ENCODE measurements around the gene CD22. TPM values are rescaled to one million over a fixed set of nuclear protein-coding genes. Genes with fewer than 3 reads are reported as not detected.

Gene CD22
- total and polyA plus RNA-seq, 2 of the 13 experiments (the other 11 are each of a cell fraction or from before 2014, with no cell fraction given) = 0.71 to 1.7 TPM

DNA sequence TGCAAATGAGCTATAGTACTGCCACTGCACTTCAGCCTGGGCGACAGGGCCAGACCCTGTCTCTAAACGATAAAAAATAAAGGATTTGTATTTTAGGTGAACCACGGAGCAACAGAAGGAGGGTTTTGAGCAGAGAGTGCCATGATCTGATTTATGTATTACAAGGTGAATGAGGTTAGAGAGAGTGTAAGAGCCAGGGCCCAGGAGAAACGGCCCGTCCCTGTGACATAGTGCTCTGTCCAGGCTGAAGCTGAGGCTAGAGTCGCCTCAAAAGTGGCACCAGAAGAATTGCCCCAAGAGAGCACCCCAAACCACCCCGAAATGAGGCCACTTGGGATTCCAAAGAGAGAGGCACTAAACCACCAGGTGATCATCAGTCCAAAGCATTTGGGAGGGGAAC lies 20.1 kb upstream of the CD22 start:
- BruUV-seq (replicated peaks) = no TSS peak
- Histone ChIP-seq H2AFZ (ENCODE audit: low read length) (no peak overlapping the region), H3K4me3 (replicated peaks in 1 of 3; ENCODE audit: insufficient read depth in 1 of 3, low read depth in 2 of 3, low read length in 3 of 3) (no peak overlapping the region)

More for the DNA sequence above, 20.1 kb upstream of the CD22 start:
- no peaks in the 10 kb centered on the region for H3K36me3 ChIP-seq (replicated peaks in 1 of 2; ENCODE audit: control insufficient read depth in 1 of 2, insufficient read depth in 2 of 2, low read length in 2 of 2)
- H3K27ac ChIP-seq (ENCODE audit: extremely low read length, insufficient read depth, low read length) = peak overlapping the region; percentile 61
- H3K4me2 ChIP-seq (ENCODE audit: low read depth, low read length) = peak overlapping the region; percentile 48
- ChIA-PET CTCF (ENCODE audit: low intra/inter-chr PET ratio, low total read pairs) (no interaction called here), POLR2A (interaction anchor here (0.9 to 3.7 kb wide), 5 partner anchors 8 to 41 kb away, joined by 3 to 16 read pairs (median 4); partner anchors contain the start of gene HAMP)
- FAIRE-seq (no peak), DNase-seq (ENCODE audit: low spot score) (no peak), ATAC-seq (no peak)
- H3K9me3 ChIP-seq (ENCODE audit: low read length) = no peaks in the 10 kb centered on the region
- intact Hi-C loops (cut with micrococcal nuclease; ENCODE audit: unreplicated experiment) = no loop called here
- 0 out of 2 replicates have a peak, but pooled peaks have one; percentile 27 for TF ChIP-seq ARNTL (CRISPR knock-in tag; IDR thresholded peaks at IDR 0.05)
- TF ChIP-seq, protein P1, sequence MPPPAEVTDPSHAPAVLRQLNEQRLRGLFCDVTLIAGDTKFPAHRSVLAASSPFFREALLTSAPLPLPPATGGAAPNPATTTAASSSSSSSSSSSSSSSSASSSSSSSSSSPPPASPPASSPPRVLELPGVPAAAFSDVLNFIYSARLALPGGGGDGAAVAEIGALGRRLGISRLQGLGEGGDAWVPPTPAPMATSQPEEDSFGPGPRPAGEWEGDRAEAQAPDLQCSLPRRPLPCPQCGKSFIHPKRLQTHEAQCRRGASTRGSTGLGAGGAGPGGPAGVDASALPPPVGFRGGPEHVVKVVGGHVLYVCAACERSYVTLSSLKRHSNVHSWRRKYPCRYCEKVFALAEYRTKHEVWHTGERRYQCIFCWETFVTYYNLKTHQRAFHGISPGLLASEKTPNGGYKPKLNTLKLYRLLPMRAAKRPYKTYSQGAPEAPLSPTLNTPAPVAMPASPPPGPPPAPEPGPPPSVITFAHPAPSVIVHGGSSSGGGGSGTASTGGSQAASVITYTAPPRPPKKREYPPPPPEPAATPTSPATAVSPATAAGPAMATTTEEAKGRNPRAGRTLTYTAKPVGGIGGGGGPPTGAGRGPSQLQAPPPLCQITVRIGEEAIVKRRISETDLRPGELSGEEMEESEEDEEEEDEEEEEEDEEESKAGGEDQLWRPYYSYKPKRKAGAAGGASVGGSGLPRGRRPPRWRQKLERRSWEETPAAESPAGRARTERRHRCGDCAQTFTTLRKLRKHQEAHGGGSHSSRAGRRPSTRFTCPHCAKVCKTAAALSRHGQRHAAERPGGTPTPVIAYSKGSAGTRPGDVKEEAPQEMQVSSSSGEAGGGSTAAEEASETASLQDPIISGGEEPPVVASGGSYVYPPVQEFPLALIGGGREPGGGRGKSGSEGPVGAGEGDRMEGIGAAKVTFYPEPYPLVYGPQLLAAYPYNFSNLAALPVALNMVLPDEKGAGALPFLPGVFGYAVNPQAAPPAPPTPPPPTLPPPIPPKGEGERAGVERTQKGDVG (CRISPR knock-in tag; IDR thresholded peaks at IDR 0.05; ENCODE audit: borderline replicate concordance) = 0 out of 2 replicates have a peak, but pooled peaks have one; percentile 2
- 0 out of 2 replicates have a peak, but pooled peaks have one; percentile 10 for TF ChIP-seq BRCA1 (CRISPR knock-in tag; IDR thresholded peaks at IDR 0.05)
- peak; percentile 42; the same call in 1 of the 2 replicates for TF ChIP-seq CHD4 (IDR thresholded peaks at IDR 0.05; ENCODE audit: borderline replicate concordance, low read length)
- no peak for TF ChIP-seq ZNF251 (CRISPR knock-in tag; IDR thresholded peaks at IDR 0.05)
- H3K4me1 ChIP-seq (ENCODE audit: insufficient read depth, low read length) = peaks cover 92% of the 10 kb centered on the region
- no peak overlapping the region for H3K9ac ChIP-seq (ENCODE audit: insufficient read depth, low read depth, low read length)
- 86% methylated on average over 7 of the region's 7 CpGs for WGBS (ENCODE audit: low lambda C conversion rate)
- no peaks in the 10 kb centered on the region for H4K20me1 ChIP-seq (ENCODE audit: insufficient read depth, low read length)
- no peaks in the 10 kb centered on the region for H3K79me2 ChIP-seq (ENCODE audit: insufficient read depth, low read length)
- no peaks in the 10 kb centered on the region for H3K27me3 ChIP-seq (ENCODE audit: control insufficient read depth in 1 of 2, insufficient read depth in 2 of 2, low read length in 2 of 2)
- in situ Hi-C loops (cut with HindIII; ENCODE audit: extremely low pct_ligation_motif_present, low pct_unique_long_range_greater_than_20kb) = no loop called here

All from HepG2 (cell line).